Measurements from ENCODE around the gene ALS2. TPM values are rescaled to one million over a fixed set of nuclear protein-coding genes. Genes with fewer than 3 reads are reported as not detected.
A peak's percentile ranks its signal among the peaks of the same experiment; 100 is the strongest.

ALS2 gene
- total and polyA plus RNA-seq, 2 of the 8 experiments (the other 6 are each of a cell fraction or from before 2014, with no cell fraction given) = 12.1 to 34.5 TPM

GRCh38 chr2:201680743-201681142, 100.0 kb downstream of the ALS2 start (continued):
- TF ChIP-seq BCL11A (IDR thresholded peaks at IDR 0.05; ENCODE audit: low read depth in 2 of 2, low read length in 2 of 2) (no peak), MAX (IDR thresholded peaks at IDR 0.05) (no peak), POU5F1 (IDR thresholded peaks at IDR 0.05; ENCODE audit: low read depth, low read length) (no peak), CBX5 (IDR thresholded peaks at IDR 0.05; ENCODE audit: low read depth, low read length) (no peak), CEBPB (IDR thresholded peaks at IDR 0.05; ENCODE audit: low read depth, low read length) (no peak), RFX5 (IDR thresholded peaks at IDR 0.05; ENCODE audit: borderline replicate concordance, low read depth, low read length) (no peak), SIRT6 (IDR thresholded peaks at IDR 0.05; ENCODE audit: low read length) (no peak), RXRA (IDR thresholded peaks at IDR 0.05; ENCODE audit: insufficient read depth, low read depth, low read length) (no peak), KDM4A (IDR thresholded peaks at IDR 0.05; ENCODE audit: low read depth, low read length, severe bottlenecking) (no peak), SP2 (IDR thresholded peaks at IDR 0.05; ENCODE audit: low read length) (no peak), RAD21 (IDR thresholded peaks at IDR 0.05 in 1 of 2, conservative IDR thresholded peaks at IDR 0.05 in 1 of 2; ENCODE audit: low read depth in 2 of 2, low read length in 2 of 2) (peak; percentile 63 to 72), TAF1 (IDR thresholded peaks at IDR 0.05; ENCODE audit: low read depth, low read length) (no peak), E2F6 (IDR thresholded peaks at IDR 0.05) (no peak), MAFK (IDR thresholded peaks at IDR 0.05; ENCODE audit: low read depth, low read length) (no peak), TCF12 (IDR thresholded peaks at IDR 0.05; ENCODE audit: low read depth, low read length) (no peak), FOSL1 (IDR thresholded peaks at IDR 0.05; ENCODE audit: insufficient read depth, low read depth, low read length) (no peak)

All from H1 (cell line).